Vagina (tissue), 2 donors: ENCODE data around the gene DLG2.

Experiments
- POLR2A ChIP-seq, 2 donors: fragments of 450-650 bp; IDR thresholded peaks; one replicate each; pipeline ENCODE4 v1.6.1; 2017; ENCODE audit warnings: antibody characterized with exemption in 2 of 2, mild to moderate bottlenecking in 2 of 2, moderate library complexity in 2 of 2
- TF ChIP-seq, protein P1 (sequence below), 3 experiments: fragments of 450-650 bp in 2 of 3; fragments of 200-600 bp in 1 of 3; sonication (generic) in 1 of 3; IDR thresholded peaks; one replicate each; pipeline ENCODE4 v1.5.1; 2017 to 2019; ENCODE audit warnings: antibody characterized with exemption in 3 of 3, mild to moderate bottlenecking in 2 of 3, moderate library complexity in 2 of 3

DNA sequence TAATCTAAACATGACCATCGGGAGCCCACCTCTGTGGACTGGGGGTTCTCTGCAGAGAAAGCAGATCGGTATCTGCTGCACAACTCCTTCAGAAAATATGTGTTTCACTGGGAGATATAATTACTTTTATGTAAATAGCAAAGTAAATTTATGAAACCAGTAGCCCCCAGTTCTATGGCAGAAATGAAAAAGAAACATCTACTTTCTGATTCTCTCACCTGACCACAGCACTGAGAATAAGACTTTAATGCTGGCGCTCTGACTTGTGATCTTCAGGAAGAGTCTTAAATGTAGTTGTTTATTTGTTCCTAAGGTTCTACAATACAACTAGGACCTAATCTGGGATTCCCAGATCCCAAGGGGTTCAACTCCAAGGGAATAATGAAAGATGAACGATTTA lies 518.0 kb downstream of the DLG2 start:
- TF ChIP-seq, protein P1, sequence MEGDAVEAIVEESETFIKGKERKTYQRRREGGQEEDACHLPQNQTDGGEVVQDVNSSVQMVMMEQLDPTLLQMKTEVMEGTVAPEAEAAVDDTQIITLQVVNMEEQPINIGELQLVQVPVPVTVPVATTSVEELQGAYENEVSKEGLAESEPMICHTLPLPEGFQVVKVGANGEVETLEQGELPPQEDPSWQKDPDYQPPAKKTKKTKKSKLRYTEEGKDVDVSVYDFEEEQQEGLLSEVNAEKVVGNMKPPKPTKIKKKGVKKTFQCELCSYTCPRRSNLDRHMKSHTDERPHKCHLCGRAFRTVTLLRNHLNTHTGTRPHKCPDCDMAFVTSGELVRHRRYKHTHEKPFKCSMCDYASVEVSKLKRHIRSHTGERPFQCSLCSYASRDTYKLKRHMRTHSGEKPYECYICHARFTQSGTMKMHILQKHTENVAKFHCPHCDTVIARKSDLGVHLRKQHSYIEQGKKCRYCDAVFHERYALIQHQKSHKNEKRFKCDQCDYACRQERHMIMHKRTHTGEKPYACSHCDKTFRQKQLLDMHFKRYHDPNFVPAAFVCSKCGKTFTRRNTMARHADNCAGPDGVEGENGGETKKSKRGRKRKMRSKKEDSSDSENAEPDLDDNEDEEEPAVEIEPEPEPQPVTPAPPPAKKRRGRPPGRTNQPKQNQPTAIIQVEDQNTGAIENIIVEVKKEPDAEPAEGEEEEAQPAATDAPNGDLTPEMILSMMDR (IDR thresholded peaks at IDR 0.05) = no peak
- TF ChIP-seq POLR2A (IDR thresholded peaks at IDR 0.05) = no peak
